ENCODE results near the gene PRXL2A. TPM values are rescaled to one million over a fixed set of nuclear protein-coding genes. Genes with fewer than 3 reads are reported as not detected.

PRXL2A gene
- total and polyA plus RNA-seq, 5 donors from 2014 or later: 0.76 to 8.3 (median 2.6) TPM

DNA sequence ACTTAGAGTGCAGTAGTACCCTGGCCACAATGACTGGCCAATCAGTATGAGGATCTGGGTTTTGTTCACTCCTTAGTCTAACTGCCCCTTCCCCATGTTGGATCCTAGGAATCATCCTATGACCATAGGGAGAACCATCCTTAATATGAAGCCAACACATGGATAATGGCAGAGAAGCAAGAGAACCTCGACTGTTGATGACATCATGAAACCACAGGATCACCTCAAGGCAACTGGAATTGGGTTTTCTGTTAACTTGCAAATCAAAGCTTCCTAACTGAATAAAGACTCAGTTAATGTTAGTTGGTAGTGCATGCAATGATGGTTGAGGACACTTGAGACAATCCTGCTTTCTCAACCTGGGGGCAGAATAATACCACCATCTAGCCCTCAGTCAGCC lies 3.3 kb upstream of the PRXL2A start:
- DNase-seq: no peak
- ATAC-seq (ENCODE audit: low read depth in 2 of 2): no peak
- Mint-ChIP-seq H3K36me3 (no peaks in the 10 kb centered on the region), H3K4me1 (peaks cover 0 to 13% (median 7%) of the 10 kb centered on the region in 4 donors), H3K9me3 (peaks cover 0 to 2% (median 0%) of the 10 kb centered on the region in 7 donors), H3K27me3 (peaks cover 46% of the 10 kb centered on the region), H3K27ac (no peak overlapping the region), H3K4me3 (peak overlapping the region in 1 of 4 donors; percentile 50)
- H3K36me3 ChIP-seq (ENCODE audit: control insufficient read depth, insufficient read depth, low read length): no peaks in the 10 kb centered on the region
- peaks cover 17% of the 10 kb centered on the region for H3K4me1 ChIP-seq (ENCODE audit: control insufficient read depth, insufficient read depth, low read length, poor library complexity, severe bottlenecking)
- peaks cover 9% of the 10 kb centered on the region for H3K27me3 ChIP-seq (ENCODE audit: control insufficient read depth, insufficient read depth, low read length)
- H3K4me3 ChIP-seq (ENCODE audit: low read depth, low read length): no peak overlapping the region
- H3K9me3 ChIP-seq (ENCODE audit: control insufficient read depth in 2 of 2, low read length in 2 of 2): no peaks in the 10 kb centered on the region
- no peak overlapping the region for H3K27ac ChIP-seq (ENCODE audit: insufficient read depth, low read length, poor library complexity, severe bottlenecking)

DNA sequence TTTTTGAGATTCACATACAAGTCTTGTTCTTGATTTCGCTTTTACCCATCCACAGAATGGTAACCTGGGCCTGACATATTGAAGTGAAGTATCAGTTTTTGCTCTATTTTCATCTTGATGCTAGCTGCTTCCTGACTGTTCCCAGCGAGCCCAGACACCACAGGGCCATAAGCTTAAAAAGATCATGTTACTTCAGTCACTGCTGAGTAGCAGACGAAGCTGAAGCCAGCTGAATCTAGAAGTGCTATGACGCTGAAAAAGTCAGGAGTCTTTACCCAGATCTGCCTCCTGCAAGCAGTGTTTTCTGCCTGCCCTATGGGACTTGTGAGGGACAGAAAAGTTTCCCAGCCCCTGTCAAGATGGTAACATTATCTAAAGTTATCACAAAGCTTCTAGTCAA lies 2.7 kb upstream of the PRXL2A start:
- DNase-seq (no peak), ATAC-seq (ENCODE audit: low read depth in 2 of 2) (no peak)
- peaks cover 0 to 2% (median 0%) of the 10 kb centered on the region in 7 donors for H3K9me3 Mint-ChIP-seq
- Histone ChIP-seq H3K9me3 (ENCODE audit: control insufficient read depth in 2 of 2, low read length in 2 of 2) (no peaks in the 10 kb centered on the region), H3K36me3 (ENCODE audit: control insufficient read depth, insufficient read depth, low read length) (no peaks in the 10 kb centered on the region), H3K27me3 (ENCODE audit: control insufficient read depth, insufficient read depth, low read length) (peaks cover 12% of the 10 kb centered on the region), H3K27ac (ENCODE audit: insufficient read depth, low read length, poor library complexity, severe bottlenecking) (no peak overlapping the region), H3K4me3 (ENCODE audit: low read depth, low read length) (no peak overlapping the region), H3K4me1 (ENCODE audit: control insufficient read depth, insufficient read depth, low read length, poor library complexity, severe bottlenecking) (peaks cover 17% of the 10 kb centered on the region)
- no peak overlapping the region for H3K4me3 Mint-ChIP-seq
- H3K36me3 Mint-ChIP-seq: no peaks in the 10 kb centered on the region
- peaks cover 0 to 13% (median 7%) of the 10 kb centered on the region in 4 donors for H3K4me1 Mint-ChIP-seq
- H3K27ac Mint-ChIP-seq: no peak overlapping the region
- peaks cover 51% of the 10 kb centered on the region for H3K27me3 Mint-ChIP-seq

DNA sequence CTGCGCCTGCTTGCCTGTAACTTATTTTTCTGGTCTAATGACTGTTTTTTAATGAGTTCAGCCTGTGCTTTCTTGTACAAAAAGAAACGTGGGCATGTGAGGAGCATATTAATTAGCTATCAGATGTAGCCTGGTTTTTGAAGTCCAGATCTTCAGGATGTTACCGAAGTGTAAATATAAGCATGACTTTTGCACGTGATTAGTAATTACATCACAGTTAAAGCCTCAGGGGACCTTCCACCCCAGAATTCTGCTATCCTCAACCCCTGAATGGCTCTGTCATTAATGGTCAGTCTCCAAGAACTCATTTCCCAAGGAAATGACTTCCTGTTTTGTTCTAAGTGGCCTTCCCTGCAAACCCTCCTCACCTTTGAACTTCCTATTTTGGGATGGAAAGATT lies 2.1 kb upstream of the PRXL2A start:
- Mint-ChIP-seq H3K4me1 (peaks cover 0 to 15% (median 7%) of the 10 kb centered on the region in 4 donors), H3K9me3 (peaks cover 0 to 2% (median 0%) of the 10 kb centered on the region in 7 donors), H3K27ac (peak overlapping the region in 1 of 3 donors; percentile 29), H3K4me3 (no peak overlapping the region), H3K27me3 (peaks cover 57% of the 10 kb centered on the region), H3K36me3 (no peaks in the 10 kb centered on the region)
- no peak for DNase-seq
- Histone ChIP-seq H3K4me3 (ENCODE audit: low read depth, low read length) (no peak overlapping the region), H3K27me3 (ENCODE audit: control insufficient read depth, insufficient read depth, low read length) (peaks cover 12% of the 10 kb centered on the region), H3K36me3 (ENCODE audit: control insufficient read depth, insufficient read depth, low read length) (no peaks in the 10 kb centered on the region), H3K27ac (ENCODE audit: insufficient read depth, low read length, poor library complexity, severe bottlenecking) (no peak overlapping the region), H3K4me1 (ENCODE audit: control insufficient read depth, insufficient read depth, low read length, poor library complexity, severe bottlenecking) (peaks cover 17% of the 10 kb centered on the region), H3K9me3 (ENCODE audit: control insufficient read depth in 2 of 2, low read length in 2 of 2) (no peaks in the 10 kb centered on the region)
- ATAC-seq (ENCODE audit: low read depth in 2 of 2): no peak

DNA sequence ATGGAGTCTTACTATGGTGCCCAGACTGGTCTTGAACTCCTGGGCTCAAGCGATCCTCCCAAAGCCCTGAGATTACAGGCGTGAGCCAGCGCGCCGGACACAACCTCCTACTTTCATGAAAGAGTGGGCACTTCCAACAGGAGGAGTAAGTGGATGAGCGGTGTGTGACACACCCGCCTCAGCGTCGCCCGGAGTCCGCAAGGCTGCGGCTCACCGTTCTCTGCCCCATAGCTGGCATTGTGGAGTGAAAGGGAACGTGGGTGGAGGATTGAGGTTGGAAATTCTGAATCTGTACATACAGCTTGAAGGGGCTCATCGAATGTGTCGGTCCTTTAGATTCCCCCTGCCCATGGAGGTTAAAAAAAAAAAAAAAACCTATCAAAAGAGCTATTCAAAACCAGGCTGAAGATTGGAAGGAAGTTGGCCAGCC lies 524 bp upstream of the PRXL2A start:
- H3K27ac ChIP-seq (ENCODE audit: insufficient read depth, low read length, poor library complexity, severe bottlenecking): no peak overlapping the region
- H3K9me3 ChIP-seq (ENCODE audit: control insufficient read depth in 2 of 2, low read length in 2 of 2): no peaks in the 10 kb centered on the region
- DNase-seq: peak in 1 of 3 donors; percentile 3
- H3K36me3 ChIP-seq (ENCODE audit: control insufficient read depth, insufficient read depth, low read length): no peaks in the 10 kb centered on the region
- peak overlapping the region in 2 of 3 donors; percentile 41 to 89 for H3K27ac Mint-ChIP-seq
- peak; percentile 3 to 24 for ATAC-seq (ENCODE audit: low read depth in 2 of 2)
- H3K27me3 ChIP-seq (ENCODE audit: control insufficient read depth, insufficient read depth, low read length): peaks cover 12% of the 10 kb centered on the region
- peaks cover 0 to 2% (median 0%) of the 10 kb centered on the region in 7 donors for H3K9me3 Mint-ChIP-seq
- H3K4me1 ChIP-seq (ENCODE audit: control insufficient read depth, insufficient read depth, low read length, poor library complexity, severe bottlenecking): peaks cover 17% of the 10 kb centered on the region
- H3K4me3 Mint-ChIP-seq: peak overlapping the region; percentile 84 to 93 (median 88)
- no peaks in the 10 kb centered on the region for H3K36me3 Mint-ChIP-seq
- H3K4me1 Mint-ChIP-seq: peaks cover 0 to 15% (median 7%) of the 10 kb centered on the region in 4 donors
- peaks cover 63% of the 10 kb centered on the region for H3K27me3 Mint-ChIP-seq
- peak overlapping the region; percentile 64 for H3K4me3 ChIP-seq (ENCODE audit: low read depth, low read length)

DNA sequence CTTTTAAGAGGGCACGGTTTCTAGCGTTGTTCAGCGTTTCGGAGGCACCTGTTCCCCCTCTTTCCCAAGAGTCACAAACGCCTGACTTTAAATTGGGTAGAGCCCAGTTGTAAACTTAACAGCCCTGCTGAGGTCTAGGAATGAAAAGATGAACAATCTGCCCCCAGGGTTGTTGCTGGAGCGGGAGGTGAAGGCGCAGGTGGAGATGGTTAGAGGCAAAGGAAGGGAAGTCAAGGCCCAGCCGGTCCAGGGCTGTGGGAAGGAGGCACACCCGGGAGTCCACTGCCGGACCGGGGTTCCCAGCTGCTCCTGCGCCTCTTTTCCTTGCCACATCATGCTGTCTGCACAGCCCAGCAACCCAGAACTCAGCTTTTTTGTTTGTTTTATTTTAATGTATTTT lies 770 bp downstream of the PRXL2A start:
- Mint-ChIP-seq H3K36me3 (no peaks in the 10 kb centered on the region), H3K4me3 (peak overlapping the region; percentile 84 to 93 (median 88)), H3K4me1 (peaks cover 0 to 17% (median 7%) of the 10 kb centered on the region in 4 donors), H3K9me3 (no peaks in the 10 kb centered on the region), H3K27me3 (peaks cover 59% of the 10 kb centered on the region), H3K27ac (peak overlapping the region in 1 of 3 donors; percentile 16)
- H3K4me1 ChIP-seq (ENCODE audit: control insufficient read depth, insufficient read depth, low read length, poor library complexity, severe bottlenecking): peaks cover 17% of the 10 kb centered on the region
- DNase-seq: no peak
- H3K4me3 ChIP-seq (ENCODE audit: low read depth, low read length): peak overlapping the region; percentile 26
- H3K9me3 ChIP-seq (ENCODE audit: control insufficient read depth in 2 of 2, low read length in 2 of 2): no peaks in the 10 kb centered on the region
- H3K27me3 ChIP-seq (ENCODE audit: control insufficient read depth, insufficient read depth, low read length): peaks cover 12% of the 10 kb centered on the region
- no peak for ATAC-seq (ENCODE audit: low read depth in 2 of 2)
- no peaks in the 10 kb centered on the region for H3K36me3 ChIP-seq (ENCODE audit: control insufficient read depth, insufficient read depth, low read length)
- H3K27ac ChIP-seq (ENCODE audit: insufficient read depth, low read length, poor library complexity, severe bottlenecking): no peak overlapping the region

DNA sequence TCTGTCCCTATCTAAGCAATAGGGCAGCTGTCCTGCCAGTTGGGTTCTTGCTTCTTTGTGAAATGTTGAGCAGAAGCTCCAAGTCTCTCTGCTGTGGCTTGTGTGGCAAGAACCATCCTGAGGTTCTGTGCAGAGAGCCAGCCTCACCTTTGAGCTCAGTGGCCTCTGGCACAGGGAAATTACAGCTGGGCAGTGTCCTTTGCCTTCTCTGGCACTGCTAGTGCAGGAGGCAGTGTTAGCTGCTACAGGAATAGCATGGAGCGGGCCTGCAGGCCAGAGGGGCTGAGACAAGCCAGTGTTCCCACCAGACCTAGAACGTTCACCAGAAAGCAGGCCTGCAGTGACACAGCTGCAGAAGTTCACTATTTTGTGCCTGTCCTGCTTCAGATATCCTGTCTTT lies 1.8 kb downstream of the PRXL2A start:
- H3K36me3 Mint-ChIP-seq: no peaks in the 10 kb centered on the region
- H3K4me1 Mint-ChIP-seq: peaks cover 0 to 17% (median 7%) of the 10 kb centered on the region in 4 donors
- ATAC-seq (ENCODE audit: low read depth in 2 of 2): no peak
- no peak overlapping the region for H3K27ac Mint-ChIP-seq
- Histone ChIP-seq H3K9me3 (ENCODE audit: control insufficient read depth in 2 of 2, low read length in 2 of 2) (no peaks in the 10 kb centered on the region), H3K27ac (ENCODE audit: insufficient read depth, low read length, poor library complexity, severe bottlenecking) (no peak overlapping the region), H3K36me3 (ENCODE audit: control insufficient read depth, insufficient read depth, low read length) (no peaks in the 10 kb centered on the region), H3K4me3 (ENCODE audit: low read depth, low read length) (no peak overlapping the region), H3K4me1 (ENCODE audit: control insufficient read depth, insufficient read depth, low read length, poor library complexity, severe bottlenecking) (peaks cover 17% of the 10 kb centered on the region), H3K27me3 (ENCODE audit: control insufficient read depth, insufficient read depth, low read length) (peaks cover 12% of the 10 kb centered on the region)
- DNase-seq: no peak
- peaks cover 52% of the 10 kb centered on the region for H3K27me3 Mint-ChIP-seq
- H3K9me3 Mint-ChIP-seq: no peaks in the 10 kb centered on the region
- H3K4me3 Mint-ChIP-seq: peak overlapping the region; percentile 53 to 86 (median 76)

DNA sequence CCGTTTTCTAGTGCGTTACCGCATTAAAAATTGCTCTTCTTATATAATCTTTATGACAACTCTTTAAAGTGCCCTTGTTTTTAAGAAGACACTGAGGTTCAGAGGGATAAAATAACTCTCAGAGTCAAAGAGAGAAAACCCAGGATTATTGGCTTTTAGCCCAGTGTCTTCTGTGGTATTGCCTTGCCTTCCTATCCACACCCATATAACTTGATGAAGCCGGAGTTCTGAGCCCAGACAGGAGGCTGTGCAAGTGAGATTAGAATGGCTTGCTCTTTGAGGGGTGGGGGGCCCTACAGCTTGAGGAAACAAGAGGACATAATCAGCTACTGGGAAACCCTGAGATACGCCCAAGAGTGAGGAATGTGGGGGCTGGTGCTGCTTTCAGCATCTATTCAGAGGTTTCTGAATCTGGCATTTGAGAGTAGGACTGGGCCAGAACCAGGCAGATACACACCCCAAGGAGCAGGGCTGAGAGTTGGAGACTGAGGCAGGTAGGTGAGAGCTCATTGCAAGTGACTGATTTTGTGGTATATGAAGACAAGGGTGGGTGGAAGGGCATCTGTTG lies 2.3 kb downstream of the PRXL2A start:
- H3K27me3 Mint-ChIP-seq: peaks cover 49% of the 10 kb centered on the region
- Histone ChIP-seq H3K27ac (ENCODE audit: insufficient read depth, low read length, poor library complexity, severe bottlenecking) (no peak overlapping the region), H3K9me3 (ENCODE audit: control insufficient read depth in 2 of 2, low read length in 2 of 2) (no peaks in the 10 kb centered on the region), H3K4me1 (ENCODE audit: control insufficient read depth, insufficient read depth, low read length, poor library complexity, severe bottlenecking) (peaks cover 17% of the 10 kb centered on the region), H3K27me3 (ENCODE audit: control insufficient read depth, insufficient read depth, low read length) (peaks cover 12% of the 10 kb centered on the region), H3K4me3 (ENCODE audit: low read depth, low read length) (no peak overlapping the region), H3K36me3 (ENCODE audit: control insufficient read depth, insufficient read depth, low read length) (no peaks in the 10 kb centered on the region)
- H3K9me3 Mint-ChIP-seq: no peaks in the 10 kb centered on the region
- peak overlapping the region in 3 of 4 donors; percentile 5 to 66 (median 19) for H3K4me3 Mint-ChIP-seq
- ATAC-seq (ENCODE audit: low read depth in 2 of 2) (no peak), DNase-seq (no peak)
- peaks cover 0 to 17% (median 7%) of the 10 kb centered on the region in 4 donors for H3K4me1 Mint-ChIP-seq
- H3K36me3 Mint-ChIP-seq: no peaks in the 10 kb centered on the region
- no peak overlapping the region for H3K27ac Mint-ChIP-seq

DNA sequence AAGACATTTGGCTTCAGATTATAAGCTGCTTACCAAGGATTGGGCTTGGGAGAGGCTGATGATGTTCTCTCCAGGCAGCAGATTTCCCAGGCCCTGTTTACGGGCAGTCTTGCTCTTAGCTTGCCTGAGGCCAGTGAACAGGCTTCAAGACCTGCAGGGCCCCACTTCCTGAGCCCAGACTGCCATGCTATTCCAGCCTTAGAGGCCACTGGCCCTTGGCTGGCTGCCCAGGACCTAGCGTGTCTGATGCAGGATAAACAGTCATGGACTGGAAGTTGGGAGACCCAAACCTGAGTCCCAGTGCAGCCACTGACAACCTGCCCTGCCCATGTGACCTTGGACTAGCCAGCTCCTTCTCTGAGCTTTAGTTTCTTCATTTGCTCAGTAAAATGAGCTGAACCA lies 2.9 kb downstream of the PRXL2A start:
- no peak for ATAC-seq (ENCODE audit: low read depth in 2 of 2)
- no peak for DNase-seq
- H3K36me3 Mint-ChIP-seq: no peaks in the 10 kb centered on the region
- H3K27ac Mint-ChIP-seq: no peak overlapping the region
- H3K27me3 Mint-ChIP-seq: peaks cover 48% of the 10 kb centered on the region
- Histone ChIP-seq H3K4me3 (ENCODE audit: low read depth, low read length) (no peak overlapping the region), H3K36me3 (ENCODE audit: control insufficient read depth, insufficient read depth, low read length) (no peaks in the 10 kb centered on the region), H3K4me1 (ENCODE audit: control insufficient read depth, insufficient read depth, low read length, poor library complexity, severe bottlenecking) (peaks cover 17% of the 10 kb centered on the region), H3K27me3 (ENCODE audit: control insufficient read depth, insufficient read depth, low read length) (peaks cover 12% of the 10 kb centered on the region), H3K27ac (ENCODE audit: insufficient read depth, low read length, poor library complexity, severe bottlenecking) (no peak overlapping the region), H3K9me3 (ENCODE audit: control insufficient read depth in 2 of 2, low read length in 2 of 2) (no peaks in the 10 kb centered on the region)
- H3K9me3 Mint-ChIP-seq: no peaks in the 10 kb centered on the region
- peaks cover 0 to 17% (median 7%) of the 10 kb centered on the region in 4 donors for H3K4me1 Mint-ChIP-seq
- H3K4me3 Mint-ChIP-seq: peak overlapping the region in 1 of 4 donors; percentile 19

Data from CD4-positive, CD25-positive, alpha-beta regulatory T cell (primary cell).